Activated CD8-positive, alpha-beta memory T cell treated with anti-CD3 and anti-CD28 coated beads for 36 hours (primary cell): ENCODE data around the gene TEPSIN. TPM values are rescaled to one million over a fixed set of nuclear protein-coding genes. Genes with fewer than 3 reads are reported as not detected.

Source experiments
- CTCF ChIA-PET: fragments of 350-600 bp; sonication (Branson Sonifier 250); formaldehyde crosslinking; loops from one replicate; lab custom pipeline; 2021; ENCODE audit warnings: antibody characterized with exemption; lab: Charles Lee
- POLR2A ChIA-PET: fragments of 350-600 bp; sonication (Branson Sonifier 250); formaldehyde crosslinking; loops from one replicate; lab custom pipeline; 2021; ENCODE audit warnings: antibody characterized with exemption; lab: Charles Lee
- total RNA-seq, 2 experiments: library from RNA; stranded (reverse); gene quantifications; one replicate each; pipeline ENCODE4 v1.2.3, GENCODE V29; 2021

The TEPSIN gene
- total RNA-seq, 2 experiments from 2014 or later: 30.2 to 36.0 TPM

- POLR2A ChIA-PET: no interaction called here
- CTCF ChIA-PET: no interaction called here
Measured at GRCh38 chr17:81181811-81182185, 57.1 kb downstream of the TEPSIN start.

- POLR2A ChIA-PET: no interaction called here
- CTCF ChIA-PET: no interaction called here
Measured at GRCh38 chr17:81180836-81181810, 57.7 kb downstream of the TEPSIN start.

GRCh38 chr17:81179861-81180260, 59.0 kb downstream of the TEPSIN start:
- POLR2A ChIA-PET: no interaction called here
- CTCF ChIA-PET: no interaction called here

GRCh38 chr17:81179220-81179619, 59.6 kb downstream of the TEPSIN start:
- POLR2A ChIA-PET: no interaction called here
- CTCF ChIA-PET: interaction anchor here (1.0 kb wide), 2 partner anchors 22 to 604 kb away, joined by 3 read pairs; no protein-coding TSS in a partner anchor

Other genes starting within 250 kb of the TEPSIN start
- gene CHMP6, start 247.2 kb downstream of the TEPSIN start, total RNA-seq: 10 to 100 TPM; 25.6 TPM
- gene BAIAP2, start 203.9 kb downstream of the TEPSIN start, total RNA-seq: 1 to 10 TPM; 5.8 to 6.3 TPM
- not detected for gene PVALEF, start 73.5 kb downstream of the TEPSIN start, total RNA-seq
- gene AATK, start 72.8 kb downstream of the TEPSIN start, total RNA-seq: under 1 TPM; 0.15 to 0.38 TPM
- 10 to 100 TPM; 12.9 to 13.8 TPM for gene CEP131, start 16.1 kb downstream of the TEPSIN start, total RNA-seq
- 100 to 1,000 TPM; 107 to 122 TPM for gene NDUFAF8, start 263 bp upstream of the TEPSIN start, total RNA-seq
- gene SLC38A10, start 56.3 kb upstream of the TEPSIN start, total RNA-seq: 10 to 100 TPM; 48.3 to 49.5 TPM
- gene BAHCC1, start 156.4 kb upstream of the TEPSIN start, total RNA-seq: not detected